Activated T-helper 1 cell treated with anti-CD3 and anti-CD28 coated beads, Interleukin-12 subunit alpha, Interleukin-12 subunit beta, Interleukin-2, Interleukin-4 antibody, amounts not matched to agents 30 ng/mL and 10 ng/mL and 1 ng/mL, durations not matched to agents 14 hours and 24 hours and 36 hours (primary cell): ENCODE measurements around the gene WDR54. TPM values are rescaled to one million over a fixed set of nuclear protein-coding genes. Genes with fewer than 3 reads are reported as not detected.

ENCODE experiments used
- DNase-seq: peaks from one replicate; pipeline ENCODE4 v3.0.0; 2021; ENCODE audit warnings: low spot score
- H3K27ac Mint-ChIP-seq: one replicate; pipeline ENCODE4 v1.8.0; 2021; ENCODE audit warnings: mild to moderate bottlenecking, mixed read lengths
- H3K27me3 Mint-ChIP-seq: one replicate; pipeline ENCODE4 v1.8.0; 2022; ENCODE audit warnings: mild to moderate bottlenecking, moderate library complexity, mixed read lengths; ENCODE audit not compliant: insufficient read depth
- H3K36me3 Mint-ChIP-seq: one replicate; pipeline ENCODE4 v1.8.0; 2021; ENCODE audit warnings: low read depth, mixed read lengths
- H3K4me1 Mint-ChIP-seq: one replicate; pipeline ENCODE4 v1.8.0; 2021; ENCODE audit warnings: low read depth, mixed read lengths
- H3K4me3 Mint-ChIP-seq: one replicate; pipeline ENCODE4 v1.8.0; 2021; ENCODE audit warnings: mild to moderate bottlenecking, moderate library complexity, mixed read lengths
- H3K9me3 Mint-ChIP-seq: one replicate; pipeline ENCODE4 v1.8.0; 2021; ENCODE audit warnings: mixed read lengths
- intact Hi-C: fragments of 100-400 bp; cut with micrococcal nuclease; formaldehyde crosslinking; loops from one replicate; pipeline ENCODE4 v1.15.1; 2024
- total RNA-seq: library from RNA; stranded (reverse); gene quantifications from 2 replicates; pipeline ENCODE4 v1.2.3, GENCODE V29; 2022

The WDR54 gene
- total RNA-seq = 56.4 and 58.6 TPM in 2 replicates

GRCh38 chr2:74421221-74421870 is at the start of gene WDR54, which contains the start of gene C2orf81:
Gene WDR54, plus strand, starts transcription at chr2:74421730. Its CDS starts 424 bp downstream, at chr2:74422154.
Gene C2orf81, minus strand, starts transcription at chr2:74421619. Its CDS starts 59 bp downstream, at chr2:74421560.
- no peaks in the 10 kb centered on the region for H3K27me3 Mint-ChIP-seq
- peak; percentile 95 for DNase-seq
- peak within 1 kb of the TSS; percentile 99 for H3K27ac Mint-ChIP-seq
- peaks cover 35% of the 10 kb centered on the region for H3K4me1 Mint-ChIP-seq
- peaks cover 17% of the 10 kb centered on the region for H3K36me3 Mint-ChIP-seq
- intact Hi-C loops = loop anchor here (1.0 to 10.0 kb wide), 7 partner anchors 19 to 233 kb away; partner anchors contain the start of genes AUP1, HTRA2, INO80B and SEMA4F
- H3K9me3 Mint-ChIP-seq = no peaks in the 10 kb centered on the region
- H3K4me3 Mint-ChIP-seq = peak within 1 kb of the TSS; percentile 98

DNA sequence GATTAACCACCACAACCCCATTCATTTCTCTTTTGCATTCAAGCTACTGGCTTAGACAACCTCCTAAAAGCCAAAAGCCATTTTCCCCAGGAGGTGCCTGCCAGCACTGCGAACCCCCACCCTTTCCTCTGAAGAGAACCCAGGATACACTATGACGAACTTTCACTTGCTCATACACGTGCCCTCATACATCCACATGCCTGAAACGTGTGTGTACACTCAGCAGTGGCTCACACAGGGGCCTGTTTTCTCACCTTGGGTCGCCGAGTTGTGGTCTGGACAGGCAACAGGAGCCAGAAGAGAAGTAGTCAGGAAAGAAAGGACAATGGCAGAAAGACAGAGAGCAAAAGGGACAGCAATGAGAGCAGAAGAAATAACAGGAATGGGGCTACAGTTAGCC is 48.9 kb upstream of the WDR54 start:
- no peak for DNase-seq
- Mint-ChIP-seq H3K36me3 (peaks cover 33% of the 10 kb centered on the region), H3K4me1 (no peaks in the 10 kb centered on the region), H3K27me3 (no peaks in the 10 kb centered on the region), H3K9me3 (no peaks in the 10 kb centered on the region), H3K27ac (no peak overlapping the region), H3K4me3 (no peak overlapping the region)
- intact Hi-C loops = no loop called here

- Mint-ChIP-seq H3K27me3 (no peaks in the 10 kb centered on the region), H3K36me3 (peaks cover 36% of the 10 kb centered on the region), H3K4me1 (no peaks in the 10 kb centered on the region), H3K9me3 (no peaks in the 10 kb centered on the region), H3K4me3 (no peak overlapping the region), H3K27ac (no peak overlapping the region)
- intact Hi-C loops = no loop called here
- DNase-seq = no peak
Observed at GRCh38 chr2:74373221-74373676, 48.3 kb upstream of the WDR54 start.

DNA sequence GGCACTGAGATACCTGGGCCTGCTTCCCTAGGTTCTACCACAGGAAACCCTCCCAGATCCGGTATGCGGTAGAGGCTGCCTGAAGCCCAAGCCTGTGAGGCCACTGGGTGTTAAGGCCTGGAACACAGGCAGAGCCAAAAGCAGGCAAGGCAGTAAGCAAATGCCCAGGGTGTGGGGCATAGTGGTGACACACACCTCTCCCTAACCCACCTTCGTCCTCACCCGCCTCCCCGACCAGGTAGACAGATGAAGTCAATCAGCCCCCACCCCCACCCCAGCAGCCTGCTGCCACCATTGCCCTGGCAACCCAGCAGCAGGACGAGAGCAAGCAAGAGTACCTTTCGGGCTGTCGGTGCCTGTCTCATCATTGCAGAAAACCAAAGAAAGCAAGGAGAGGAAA is 47.5 kb upstream of the WDR54 start:
- intact Hi-C loops = no loop called here
- Mint-ChIP-seq H3K4me3 (no peak overlapping the region), H3K4me1 (peaks cover 5% of the 10 kb centered on the region), H3K27ac (no peak overlapping the region), H3K36me3 (peaks cover 29% of the 10 kb centered on the region), H3K27me3 (no peaks in the 10 kb centered on the region), H3K9me3 (no peaks in the 10 kb centered on the region)
- DNase-seq = no peak

- Mint-ChIP-seq H3K27ac (no peak overlapping the region), H3K27me3 (no peaks in the 10 kb centered on the region), H3K36me3 (peaks cover 25% of the 10 kb centered on the region), H3K9me3 (no peaks in the 10 kb centered on the region), H3K4me3 (no peak overlapping the region), H3K4me1 (peaks cover 6% of the 10 kb centered on the region)
- intact Hi-C loops = no loop called here
- DNase-seq = no peak
Observed at GRCh38 chr2:74374509-74375205, 46.9 kb upstream of the WDR54 start.

- no peaks in the 10 kb centered on the region for H3K9me3 Mint-ChIP-seq
- H3K36me3 Mint-ChIP-seq = peaks cover 17% of the 10 kb centered on the region
- DNase-seq = no peak
- intact Hi-C loops = no loop called here
- no peaks in the 10 kb centered on the region for H3K27me3 Mint-ChIP-seq
- peaks cover 12% of the 10 kb centered on the region for H3K4me1 Mint-ChIP-seq
- H3K4me3 Mint-ChIP-seq = no peak overlapping the region
- peak overlapping the region; percentile 25 for H3K27ac Mint-ChIP-seq
Observed at GRCh38 chr2:74375838-74376237, 45.7 kb upstream of the WDR54 start.

DNA sequence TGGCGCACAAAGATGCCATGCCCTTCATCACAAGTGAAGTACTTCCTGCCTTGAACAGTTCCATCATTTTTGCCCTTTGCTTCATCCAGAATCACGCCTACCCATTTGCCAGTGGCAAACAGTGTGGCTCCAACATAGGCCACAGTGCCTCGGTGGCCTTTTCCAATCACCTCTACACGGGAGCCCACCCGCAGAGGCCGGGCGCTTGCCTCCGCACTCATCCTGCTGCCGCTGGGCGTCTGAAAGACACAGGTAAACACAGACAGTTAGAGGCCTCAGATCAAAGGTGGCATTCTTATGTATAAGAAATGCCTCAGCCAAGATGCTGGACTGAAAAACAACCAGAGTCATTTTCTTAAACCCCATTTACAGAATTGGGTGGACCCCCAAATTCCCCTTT is 43.5 kb upstream of the WDR54 start:
- Mint-ChIP-seq H3K4me3 (no peak overlapping the region), H3K27me3 (no peaks in the 10 kb centered on the region), H3K4me1 (peaks cover 22% of the 10 kb centered on the region), H3K27ac (no peak overlapping the region), H3K36me3 (peaks cover 11% of the 10 kb centered on the region), H3K9me3 (no peaks in the 10 kb centered on the region)
- intact Hi-C loops = no loop called here
- DNase-seq = no peak

- Mint-ChIP-seq H3K9me3 (no peaks in the 10 kb centered on the region), H3K36me3 (peaks cover 8% of the 10 kb centered on the region), H3K4me1 (peaks cover 22% of the 10 kb centered on the region), H3K4me3 (peak within 1 kb of the TSS; percentile 2), H3K27ac (no peak within 1 kb of the TSS), H3K27me3 (no peaks in the 10 kb centered on the region)
- intact Hi-C loops = no loop called here
- DNase-seq = no peak
Observed at GRCh38 chr2:74379851-74380789, 41.4 kb upstream of the WDR54 start, which contains the start of gene DCTN1. Gene DCTN1, minus strand, starts transcription at chr2:74380311. Its CDS starts 274 bp downstream, at chr2:74380037.

DNA sequence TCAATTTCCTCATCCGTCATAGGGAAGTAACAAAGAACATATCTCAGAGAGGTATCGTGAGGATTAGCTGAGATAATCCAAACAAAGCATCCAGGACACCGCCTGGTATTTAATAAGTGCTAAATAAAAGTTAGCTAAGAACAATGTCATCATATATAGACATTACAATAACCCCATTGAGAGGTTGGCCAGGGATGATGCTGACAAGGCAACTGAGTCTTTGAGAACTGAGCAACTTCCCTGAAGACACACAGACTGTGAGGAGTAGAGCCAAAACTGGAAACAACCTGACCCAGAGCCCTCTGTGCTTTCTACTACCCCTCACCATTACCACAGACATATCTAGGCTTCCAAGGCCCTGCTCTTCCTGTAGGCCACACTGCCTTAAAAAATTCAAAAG is 39.8 kb upstream of the WDR54 start:
- intact Hi-C loops = no loop called here
- DNase-seq = no peak
- no peak overlapping the region for H3K4me3 Mint-ChIP-seq
- H3K9me3 Mint-ChIP-seq = no peaks in the 10 kb centered on the region
- no peaks in the 10 kb centered on the region for H3K27me3 Mint-ChIP-seq
- peaks cover 22% of the 10 kb centered on the region for H3K4me1 Mint-ChIP-seq
- peaks cover 6% of the 10 kb centered on the region for H3K36me3 Mint-ChIP-seq
- H3K27ac Mint-ChIP-seq = no peak overlapping the region

GRCh38 chr2:74383254-74383653 is 38.3 kb upstream of the WDR54 start:
- intact Hi-C loops = no loop called here
- Mint-ChIP-seq H3K36me3 (no peaks in the 10 kb centered on the region), H3K9me3 (no peaks in the 10 kb centered on the region), H3K27me3 (no peaks in the 10 kb centered on the region), H3K4me3 (no peak overlapping the region), H3K27ac (no peak overlapping the region), H3K4me1 (peaks cover 22% of the 10 kb centered on the region)
- DNase-seq = no peak

DNA sequence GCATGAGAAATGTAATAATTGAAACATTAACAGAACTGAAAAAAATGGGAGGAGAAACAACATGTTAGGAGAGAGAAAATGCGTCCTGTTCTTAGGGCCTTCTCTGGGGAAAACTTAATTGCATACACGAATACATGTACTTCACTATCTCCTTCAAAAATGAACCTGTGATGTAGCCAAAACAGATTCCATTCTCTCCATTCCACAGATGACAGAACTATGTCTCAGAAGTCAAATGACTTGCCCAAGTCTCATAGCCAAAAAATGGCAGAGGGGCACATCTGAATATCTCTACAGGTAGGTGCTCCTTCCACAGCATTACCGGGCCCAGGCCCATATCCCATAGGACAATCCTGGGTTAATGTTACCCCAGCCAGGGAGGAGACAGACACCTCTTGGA is 37.5 kb upstream of the WDR54 start:
- Mint-ChIP-seq H3K36me3 (no peaks in the 10 kb centered on the region), H3K4me1 (peaks cover 16% of the 10 kb centered on the region), H3K4me3 (no peak overlapping the region), H3K9me3 (no peaks in the 10 kb centered on the region), H3K27me3 (no peaks in the 10 kb centered on the region), H3K27ac (no peak overlapping the region)
- intact Hi-C loops = no loop called here
- DNase-seq = no peak

- H3K9me3 Mint-ChIP-seq = no peaks in the 10 kb centered on the region
- no peaks in the 10 kb centered on the region for H3K27me3 Mint-ChIP-seq
- H3K4me3 Mint-ChIP-seq = no peak overlapping the region
- H3K4me1 Mint-ChIP-seq = peaks cover 13% of the 10 kb centered on the region
- H3K27ac Mint-ChIP-seq = no peak overlapping the region
- intact Hi-C loops = no loop called here
- no peaks in the 10 kb centered on the region for H3K36me3 Mint-ChIP-seq
- DNase-seq = no peak
Observed at GRCh38 chr2:74385396-74385795, 36.1 kb upstream of the WDR54 start.
